Inflammatory macrophage (primary cell): ENCODE measurements around the gene TAS2R13.

Source experiments
- DNase-seq, 2 donors: peaks; one replicate each; pipeline ENCODE4 v3.0.0-alpha.2; 2020 to 2022
- total RNA-seq, 18 experiments: gene quantifications; one replicate each; lab custom pipeline; 2026; ENCODE audit warnings: mixed read lengths in 6 of 18, inconsistent platforms in 2 of 18; lab: John Stamatoyannopoulos, UW

TAS2R13 gene, protein sequence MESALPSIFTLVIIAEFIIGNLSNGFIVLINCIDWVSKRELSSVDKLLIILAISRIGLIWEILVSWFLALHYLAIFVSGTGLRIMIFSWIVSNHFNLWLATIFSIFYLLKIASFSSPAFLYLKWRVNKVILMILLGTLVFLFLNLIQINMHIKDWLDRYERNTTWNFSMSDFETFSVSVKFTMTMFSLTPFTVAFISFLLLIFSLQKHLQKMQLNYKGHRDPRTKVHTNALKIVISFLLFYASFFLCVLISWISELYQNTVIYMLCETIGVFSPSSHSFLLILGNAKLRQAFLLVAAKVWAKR
- total RNA-seq: 0.03 to 1.4 (median 0.43) reads per million in 18 experiments

DNA sequence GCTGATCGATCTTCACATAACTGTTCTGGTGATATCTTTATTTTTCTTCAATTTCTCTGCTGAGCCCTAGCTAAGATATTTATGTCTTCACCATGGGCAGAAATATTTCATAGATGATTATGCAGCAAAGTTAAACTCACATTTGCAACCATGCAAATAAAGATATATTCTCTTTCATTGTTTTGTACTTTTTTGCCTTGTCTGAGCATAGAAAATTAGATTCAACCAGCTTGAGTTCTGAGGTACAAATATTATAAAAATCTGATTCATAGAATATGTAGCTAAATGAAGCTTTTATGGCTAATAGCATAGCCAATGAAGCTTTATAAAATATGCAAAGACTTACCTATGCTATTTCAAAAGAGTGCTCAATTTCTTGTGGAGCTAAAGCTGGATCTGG lies at the start of gene TAS2R13:
Gene TAS2R13 (minus strand): TSS at position 101 of the 400 bp plus-strand sequence. CDS start 264 bp downstream, outside the sequence.
- DNase-seq: no peak

DNA sequence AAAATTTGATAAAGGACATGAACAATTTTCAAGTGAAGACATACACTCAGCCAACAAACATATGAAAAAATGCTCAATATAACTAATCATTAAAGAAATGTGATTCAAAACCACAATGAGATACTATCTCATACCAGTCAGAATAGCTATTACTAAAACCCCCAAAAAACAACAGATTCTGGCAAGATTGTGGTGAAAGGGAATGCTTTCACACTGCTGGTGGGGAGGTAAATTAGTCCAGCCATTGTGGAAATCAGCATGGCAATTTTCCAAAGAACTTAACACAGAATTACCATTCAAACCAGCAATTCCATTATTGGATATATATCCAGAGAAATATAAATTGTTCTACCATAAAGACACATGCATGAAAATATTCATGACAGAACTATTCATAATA lies 48.4 kb upstream of the TAS2R13 start:
- no peak for DNase-seq

DNA sequence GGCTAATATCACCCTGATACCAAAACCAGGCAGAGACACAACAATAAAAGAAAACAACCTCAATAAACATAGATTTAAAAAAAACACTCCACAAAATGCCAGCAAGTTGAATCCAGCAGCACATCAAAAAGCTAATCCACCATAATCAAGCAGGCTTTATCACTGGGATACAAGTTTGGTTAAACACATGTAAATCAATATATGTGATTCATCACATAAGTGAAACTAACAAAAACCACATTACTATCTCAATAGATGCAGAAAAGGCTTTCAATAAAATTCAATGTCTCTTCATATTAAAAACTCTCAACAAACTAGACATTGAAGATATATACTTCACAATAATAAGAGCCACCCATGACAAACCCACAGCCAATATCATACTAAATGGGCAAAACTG lies 46.7 kb upstream of the TAS2R13 start:
- DNase-seq: no peak

DNA sequence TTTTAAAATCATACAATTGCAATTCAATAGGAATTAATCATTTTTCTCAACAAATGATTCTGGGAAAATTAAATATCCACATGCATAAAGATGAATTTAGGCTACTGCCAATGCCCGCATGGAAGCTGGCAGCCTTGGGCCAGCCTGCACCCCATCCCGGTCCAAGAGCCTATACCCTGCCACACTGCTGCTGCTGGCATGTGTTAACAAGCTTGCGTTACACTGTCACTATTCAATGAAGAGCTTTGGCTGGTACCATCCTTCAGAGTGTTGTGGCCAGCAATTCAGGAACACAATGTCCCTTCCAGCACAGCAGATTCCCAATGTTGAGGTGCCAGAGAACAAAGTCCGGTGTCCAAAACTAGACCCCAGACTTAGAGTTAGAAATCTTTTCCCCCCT lies 43.3 kb upstream of the TAS2R13 start:
- DNase-seq: no peak

DNA sequence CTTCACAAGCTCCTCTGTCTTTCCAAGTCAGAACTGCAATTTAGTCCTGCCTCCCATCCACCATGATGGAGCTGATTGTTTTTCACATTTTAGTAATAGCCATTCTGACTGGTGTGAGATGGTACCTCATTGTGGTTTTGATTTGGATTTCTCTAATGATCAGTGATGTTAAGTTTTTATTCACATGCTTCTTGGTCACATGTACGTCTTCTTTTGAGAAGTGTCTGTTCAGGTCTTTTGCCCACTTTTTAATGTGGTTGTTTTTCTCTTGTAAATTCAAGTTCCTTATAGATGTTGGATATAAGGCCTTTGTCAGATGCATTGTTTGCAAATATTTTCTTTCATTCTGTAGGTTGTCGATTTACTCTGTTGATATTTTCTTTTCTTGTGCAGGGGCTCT lies 33.8 kb upstream of the TAS2R13 start:
- DNase-seq: no peak

DNA sequence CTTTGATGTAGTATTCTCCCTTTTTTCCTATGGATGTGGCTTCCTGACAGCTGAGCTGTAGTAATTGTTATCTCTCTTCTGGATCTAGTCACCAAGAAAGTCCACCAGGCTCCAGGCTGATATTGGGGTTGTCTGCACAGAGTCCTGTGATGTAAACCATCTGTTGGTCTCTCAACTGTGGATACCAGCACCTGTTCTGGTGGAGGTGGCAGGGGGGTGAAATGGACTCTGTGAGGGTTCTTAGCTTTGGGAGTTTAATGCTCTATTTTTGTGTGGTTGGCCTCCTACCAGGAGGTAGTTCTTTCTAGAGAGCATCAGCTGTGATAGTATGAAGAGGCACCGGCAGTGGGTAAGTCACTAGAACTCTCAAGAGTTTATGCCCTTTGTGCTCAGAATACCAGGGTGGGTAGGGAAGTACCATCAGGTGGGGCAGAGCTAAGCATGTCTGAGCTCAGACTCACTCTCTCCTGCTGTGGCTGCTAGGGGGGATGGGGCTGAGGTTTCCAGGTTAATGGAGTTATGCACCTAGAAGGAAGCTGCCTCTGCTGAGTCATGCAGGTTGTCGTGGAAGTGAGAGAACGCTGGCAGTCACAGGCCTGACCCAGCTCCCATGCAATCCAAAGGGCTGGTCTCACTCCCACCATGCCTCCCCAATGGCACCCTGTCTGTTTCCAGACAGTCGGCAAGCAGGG lies 32.7 kb upstream of the TAS2R13 start:
- no peak for DNase-seq

DNA sequence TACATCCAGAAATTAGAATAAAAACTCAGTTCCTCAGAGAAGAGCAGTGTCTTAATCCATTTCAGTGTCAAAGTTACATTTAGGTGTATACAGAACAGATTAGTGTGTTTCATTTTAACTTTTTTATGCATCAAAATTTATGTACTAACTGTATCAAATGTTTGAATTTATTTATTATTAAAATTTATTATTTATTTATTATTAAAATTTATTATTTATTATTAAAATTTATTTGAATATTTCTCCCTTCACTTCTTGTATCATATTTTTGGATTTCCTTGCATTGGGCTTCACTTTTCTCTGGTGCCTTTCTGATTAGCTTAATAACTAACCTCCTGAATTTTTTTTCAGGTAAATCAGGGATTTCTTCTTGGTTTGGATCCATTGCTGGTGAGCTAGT lies 32.0 kb upstream of the TAS2R13 start:
- DNase-seq: no peak

DNA sequence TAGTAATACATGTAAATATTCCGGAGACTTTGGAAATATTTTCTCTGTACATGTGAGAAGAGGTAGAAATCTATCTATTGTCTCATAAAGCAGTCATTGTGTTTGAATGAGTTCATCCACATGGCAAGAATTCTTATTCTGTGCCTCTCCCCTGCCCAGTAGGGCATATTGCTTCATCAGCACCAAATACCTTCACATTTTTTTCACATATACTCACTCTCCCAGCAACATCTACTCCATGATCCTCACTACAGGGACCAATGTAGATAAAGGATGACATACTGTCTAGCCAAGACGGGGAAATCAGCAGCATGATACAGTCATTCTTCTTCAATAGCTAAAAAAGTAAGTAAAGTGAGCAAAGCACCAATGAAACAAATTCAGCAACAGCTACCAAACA lies 31.0 kb upstream of the TAS2R13 start:
- no peak for DNase-seq

DNA sequence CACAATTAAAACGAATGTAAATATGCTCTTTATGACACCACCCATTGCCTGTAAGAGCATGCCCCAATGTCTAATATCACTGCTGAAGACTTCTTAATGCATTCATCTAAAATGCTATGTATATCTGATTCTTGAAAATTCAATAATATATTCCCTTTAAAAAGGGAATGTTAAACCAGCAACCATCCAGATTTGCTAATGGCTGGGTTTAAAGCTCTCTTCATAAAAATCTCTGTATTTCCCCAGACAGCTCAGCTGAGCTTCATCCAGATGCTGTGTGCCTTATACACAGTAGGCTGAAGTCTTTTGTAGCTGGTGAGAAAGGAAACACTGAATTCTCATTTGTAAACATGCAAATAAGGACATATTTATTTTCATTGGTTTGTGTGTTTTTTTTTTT lies 29.8 kb upstream of the TAS2R13 start, which contains the start of gene TAS2R14:
Gene TAS2R14 (minus strand): TSS at position 101 of the 400 bp plus-strand sequence. CDS start 56 bp downstream, at position 45.
- DNase-seq: no peak

DNA sequence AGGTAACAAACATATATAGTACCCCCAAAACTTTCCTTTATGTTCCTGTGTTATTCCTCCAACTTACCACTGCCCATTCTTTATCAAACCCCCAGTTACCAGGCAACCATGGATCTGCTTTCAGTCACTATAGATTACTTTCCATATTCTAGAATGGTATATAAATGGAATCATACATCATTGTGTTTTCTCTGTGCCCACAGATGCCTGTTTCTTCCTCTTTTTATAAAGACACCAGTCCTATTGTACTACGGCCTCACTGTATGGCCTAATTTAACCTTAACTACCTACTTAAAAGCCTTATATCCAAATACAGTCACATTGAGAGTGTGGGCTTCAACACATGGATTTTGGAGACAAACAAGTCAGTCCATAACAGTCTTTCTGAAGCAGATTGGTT lies 27.1 kb upstream of the TAS2R13 start:
- peak; percentile 3 to 19 for DNase-seq

DNA sequence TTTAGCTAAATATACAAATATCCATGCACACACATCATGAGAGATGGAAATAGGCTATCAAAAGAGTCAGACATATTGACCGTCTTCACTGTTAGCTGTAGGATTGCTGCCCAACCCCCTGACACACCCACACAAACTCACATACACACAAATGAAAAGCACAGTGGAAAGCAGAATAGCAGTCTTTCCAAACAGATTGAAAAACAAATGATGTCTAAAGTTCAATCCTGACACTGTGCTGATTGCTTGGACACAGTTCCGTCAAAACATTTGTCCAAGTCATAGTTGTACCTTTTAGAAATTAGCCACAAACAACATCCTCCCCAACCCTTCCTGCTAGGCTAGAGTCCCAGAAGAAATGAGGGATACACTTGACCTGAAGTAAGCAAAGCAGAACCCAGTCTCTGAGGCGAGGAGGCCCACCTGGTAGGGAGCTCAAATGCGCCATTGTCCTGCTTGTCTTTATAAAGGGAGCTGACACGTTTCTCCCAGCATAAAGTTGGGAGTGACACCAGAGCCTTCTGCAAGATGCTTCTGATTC lies 19.5 kb upstream of the TAS2R13 start, which contains the start of gene PRH2:
Gene PRH2 (plus strand): TSS at position 491 of the 541 bp plus-strand sequence. CDS start 38 bp downstream, at position 529.
- DNase-seq: no peak

DNA sequence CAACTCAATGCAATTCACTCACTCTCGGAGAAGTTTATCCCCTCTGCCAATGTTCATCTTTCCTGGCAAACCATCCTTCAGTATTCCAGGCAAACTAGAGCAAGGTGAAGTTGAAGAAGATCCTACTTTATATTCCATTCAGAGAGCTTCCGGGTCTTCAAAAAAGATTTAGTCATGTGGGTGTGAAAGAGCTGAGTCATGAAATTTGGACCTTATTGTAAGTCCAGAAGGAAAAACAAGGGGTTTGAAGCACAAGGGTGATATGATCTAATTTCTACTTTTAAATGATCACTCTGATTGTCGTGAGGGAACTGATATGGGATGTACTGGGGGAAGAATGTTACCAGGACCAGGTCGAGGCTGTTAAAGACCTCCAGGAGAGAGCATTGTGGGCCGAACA lies 16.9 kb upstream of the TAS2R13 start:
- no peak for DNase-seq

DNA sequence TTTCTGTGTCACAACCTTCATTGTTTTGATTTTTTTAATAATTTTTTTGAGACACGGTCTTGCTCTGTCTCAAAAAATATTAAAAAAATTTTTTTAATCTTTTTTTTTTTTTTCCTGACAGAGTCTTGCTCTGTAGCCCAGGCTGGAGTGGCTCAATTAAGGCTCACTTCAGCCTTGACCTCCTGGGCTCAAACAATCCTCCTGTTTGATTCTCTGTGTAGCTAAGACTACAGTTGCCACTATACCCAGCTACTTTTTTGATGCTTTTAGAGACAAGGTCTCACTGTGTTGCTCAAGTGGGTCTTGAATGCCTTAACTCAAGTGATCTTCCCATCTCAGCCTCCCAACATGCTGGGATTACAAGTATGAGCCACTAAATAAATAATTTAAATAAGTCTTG lies 10.4 kb upstream of the TAS2R13 start:
- DNase-seq: no peak

DNA sequence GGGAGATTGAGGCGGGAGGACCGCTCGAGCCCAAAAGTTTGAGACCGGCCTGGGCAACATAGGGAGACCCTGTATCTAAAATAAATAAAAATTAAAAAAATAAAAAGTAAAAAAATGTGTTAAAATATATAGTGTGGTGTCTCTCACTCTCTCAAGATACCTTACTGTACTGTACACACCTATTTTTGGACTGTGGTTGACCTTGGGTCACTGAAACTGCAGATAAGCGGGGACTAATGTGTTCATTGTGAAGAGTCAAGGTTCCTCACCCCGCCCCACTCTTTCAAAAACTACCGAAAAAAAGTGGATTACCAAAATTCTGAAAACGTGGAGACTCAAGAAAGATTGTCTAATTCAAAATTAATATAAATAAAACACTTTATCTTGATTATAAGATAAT lies 1.0 kb upstream of the TAS2R13 start:
- DNase-seq: no peak

DNA sequence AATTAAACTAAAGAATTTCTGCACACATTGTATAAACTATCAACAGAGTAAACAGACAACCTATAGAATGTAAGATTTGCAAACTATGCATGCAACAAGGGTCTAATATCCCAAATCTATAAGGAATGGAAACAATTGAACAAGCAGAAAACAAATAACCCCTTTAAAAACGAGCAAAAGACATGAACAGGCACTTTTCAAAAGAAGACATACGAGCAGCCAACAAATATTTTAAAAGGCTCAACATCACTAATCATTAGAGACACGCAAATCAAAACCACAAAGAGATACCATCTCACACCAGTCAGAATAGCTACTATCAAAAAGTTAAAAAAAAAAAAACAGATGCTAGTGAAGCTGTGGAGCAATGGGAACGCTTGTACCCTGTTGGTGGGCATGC lies 4.7 kb downstream of the TAS2R13 start:
- DNase-seq: no peak

DNA sequence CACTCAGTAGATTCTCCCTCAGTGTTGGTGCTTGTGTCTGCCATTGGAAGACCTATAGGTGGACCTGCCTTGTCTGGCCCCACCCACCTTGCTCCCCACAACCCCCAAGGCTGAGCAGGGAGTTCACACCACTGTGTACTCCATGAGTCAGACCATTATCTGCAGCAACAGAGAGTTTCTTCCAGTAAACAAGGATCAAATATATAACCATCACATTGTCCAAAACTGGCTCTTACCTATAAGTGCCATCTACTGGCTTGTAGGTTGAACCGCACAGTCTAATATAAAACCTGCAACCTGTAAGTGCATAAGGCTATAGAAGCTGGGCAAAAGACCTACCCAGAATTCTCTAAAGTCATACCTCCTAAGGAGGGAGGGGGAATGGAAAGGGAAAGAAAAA lies 7.9 kb downstream of the TAS2R13 start:
- DNase-seq: no peak

DNA sequence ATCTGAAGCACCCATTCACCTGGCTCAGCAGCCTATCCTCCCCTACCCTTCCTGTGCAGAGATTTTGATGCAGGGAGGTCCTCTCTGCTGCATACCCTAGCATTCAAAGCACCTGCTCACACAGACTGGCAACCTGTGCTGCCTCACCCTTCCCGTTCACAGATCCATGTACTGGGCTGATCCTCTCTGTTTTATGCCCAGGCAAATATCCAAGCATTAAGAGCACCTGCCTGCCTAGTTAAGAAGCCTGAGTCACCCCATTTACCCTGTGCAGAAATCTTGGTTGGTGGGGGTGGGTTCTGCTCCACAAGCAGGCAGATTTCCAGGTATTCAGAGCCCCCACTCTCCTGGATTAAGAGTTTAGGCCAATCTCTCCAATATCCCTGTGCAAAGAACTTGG lies 8.4 kb downstream of the TAS2R13 start:
- no peak for DNase-seq

DNA sequence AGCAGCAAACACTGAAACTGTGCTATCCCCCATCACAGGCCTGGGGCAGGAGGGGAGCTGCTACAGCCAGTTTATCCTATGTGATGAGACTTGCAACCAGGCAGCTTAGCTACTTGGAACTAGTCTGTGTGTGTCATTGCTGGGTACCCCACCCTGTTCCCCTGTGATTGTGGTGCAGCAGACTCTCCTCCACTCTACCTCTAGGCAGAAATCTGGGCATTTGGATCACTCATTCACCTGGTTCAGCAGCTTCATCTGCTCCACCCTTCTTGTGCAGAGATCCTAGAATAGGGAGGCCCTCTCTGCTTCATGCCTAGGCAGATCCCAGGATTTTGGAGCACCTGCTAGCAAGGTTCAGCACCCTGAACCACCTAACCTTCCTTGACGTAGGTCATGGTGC lies 8.8 kb downstream of the TAS2R13 start:
- DNase-seq: no peak

DNA sequence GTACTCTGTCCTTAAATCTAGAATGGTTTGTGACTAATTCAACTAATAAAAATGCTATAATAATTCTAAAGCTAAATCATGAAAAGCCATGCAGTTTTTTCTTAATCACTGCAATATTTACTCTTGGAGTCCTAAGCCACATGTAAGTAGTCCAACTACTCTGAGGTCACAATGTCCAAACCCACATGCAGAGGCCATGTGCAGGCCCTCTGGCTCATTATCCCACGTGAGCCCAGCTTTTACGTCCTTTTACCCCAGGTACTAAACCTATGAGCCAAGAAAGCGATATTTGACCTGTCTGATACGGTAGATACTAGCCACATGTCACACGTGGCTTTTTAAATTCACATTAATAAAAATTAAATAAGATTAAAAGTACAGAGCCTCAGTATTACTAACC lies 12.5 kb downstream of the TAS2R13 start:
- DNase-seq: no peak

DNA sequence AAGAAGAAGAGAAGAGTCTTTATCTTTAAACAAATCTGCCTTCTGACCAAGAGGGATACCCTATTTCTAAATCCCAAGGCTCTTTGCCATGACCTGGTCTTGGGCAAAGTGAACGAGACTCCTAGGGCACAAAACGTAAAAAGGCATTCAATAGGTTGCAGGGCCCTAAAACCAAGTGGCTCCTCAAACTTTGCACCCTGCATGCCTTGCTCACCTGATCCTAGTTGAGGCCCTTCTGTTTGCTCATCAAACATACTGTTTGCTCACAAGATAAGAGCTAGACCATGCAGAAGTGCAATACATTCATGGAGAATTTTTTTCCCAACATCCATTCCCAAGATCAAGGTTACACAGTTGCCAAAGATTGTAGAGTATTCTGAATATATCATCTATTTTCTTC lies 17.4 kb downstream of the TAS2R13 start:
- DNase-seq: no peak

DNA sequence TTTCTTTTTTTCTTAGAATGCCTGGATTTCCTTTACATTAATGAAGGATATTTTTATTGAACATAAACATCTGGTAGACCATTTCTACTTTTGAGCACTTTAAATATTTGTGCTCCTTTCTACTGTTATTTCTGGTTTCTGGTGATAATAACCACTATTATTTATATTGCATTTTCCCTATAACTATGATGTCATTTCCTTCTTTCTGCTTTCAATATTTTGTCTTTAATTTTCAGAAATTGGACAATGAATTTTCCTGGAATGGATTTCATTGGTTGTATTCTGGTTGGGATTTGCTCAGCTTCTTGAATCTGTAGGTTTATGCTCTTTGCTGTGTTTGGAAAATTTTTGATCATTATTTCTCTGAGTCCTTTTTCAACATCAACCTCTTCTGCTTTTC lies 20.1 kb downstream of the TAS2R13 start:
- no peak for DNase-seq

DNA sequence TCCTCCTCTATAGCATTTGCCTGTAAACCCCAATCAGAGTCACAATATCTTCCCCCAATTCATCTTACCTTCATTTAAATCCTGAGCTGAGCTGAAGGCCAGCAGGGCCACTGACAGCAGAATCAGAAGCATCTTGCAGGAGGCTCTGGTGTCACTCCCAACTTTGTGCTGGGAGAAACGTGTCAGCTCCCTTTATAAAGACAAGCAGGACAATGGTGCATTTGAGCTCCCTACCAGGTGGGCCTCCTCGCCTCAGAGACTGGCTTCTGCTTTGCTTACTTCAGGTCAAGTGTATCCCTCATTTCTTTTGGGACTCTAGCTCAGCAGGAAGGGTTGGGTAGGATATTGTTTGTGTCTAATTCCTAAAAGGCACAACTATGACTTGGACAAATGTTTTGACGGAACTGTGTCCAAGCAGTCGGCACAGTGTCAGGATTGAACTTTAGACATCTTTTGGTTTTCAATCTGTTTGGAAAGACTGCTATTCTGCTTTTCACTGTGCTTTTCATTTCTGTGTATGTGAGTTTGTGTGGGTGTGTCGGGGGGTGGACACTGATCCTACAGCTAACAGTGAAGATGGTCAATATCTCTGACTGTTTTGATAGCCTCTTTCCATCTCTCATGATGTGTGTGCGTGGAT lies 25.2 kb downstream of the TAS2R13 start, which contains the start of gene PRH1:
Gene PRH1 (minus strand): TSS at position 170 of the 640 bp plus-strand sequence. CDS start 38 bp downstream, at position 132.
- DNase-seq: no peak

DNA sequence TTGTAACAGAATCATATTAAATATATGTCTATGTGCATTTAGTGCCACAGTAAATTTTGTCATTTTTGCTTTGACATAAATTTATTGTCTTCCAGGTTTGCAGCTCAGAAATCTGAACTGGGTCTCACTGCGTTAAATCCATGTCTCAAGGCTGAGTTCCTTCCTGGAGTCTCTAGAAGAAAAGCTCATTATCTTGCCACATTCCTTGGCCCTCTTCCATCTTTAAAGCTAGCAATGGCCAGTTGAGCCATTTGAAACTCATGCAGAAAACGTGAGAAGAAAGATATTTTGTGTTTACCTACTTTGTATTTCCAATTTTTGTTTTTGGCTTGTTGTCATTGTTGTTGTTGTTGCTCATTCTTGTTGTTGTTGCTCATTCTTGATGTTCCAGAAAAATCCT lies 36.0 kb downstream of the TAS2R13 start:
- DNase-seq: no peak
